AG04449 (cell line): ENCODE measurements around the gene HSD11B1L.
A peak's percentile ranks its signal among the peaks of the same experiment; 100 is the strongest.

Experiments used
- CTCF ChIA-PET: fragments of 350-600 bp; formaldehyde crosslinking; extraction: SDS; loops from one replicate; lab custom pipeline; 2021; ENCODE audit warnings: antibody characterized with exemption; lab: Yijun Ruan, JAX
- POLR2A ChIA-PET: fragments of 400-600, 350-600 bp; formaldehyde crosslinking; extraction: SDS; loops from one replicate; lab custom pipeline; 2020; ENCODE audit warnings: antibody characterized with exemption, inconsistent platforms; lab: Yijun Ruan, JAX
- DNase-seq: peaks from one replicate; pipeline ENCODE4 v3.0.0-alpha.2; 2010; ENCODE audit warnings: low read depth, low spot score
- H3K4me3 ChIP-seq: 2 replicates; pipeline ENCODE4 v1.5.1; 2011; ENCODE audit warnings: low read depth, mild to moderate bottlenecking, control low read depth, low read length
- TF ChIP-seq, protein P1 (sequence below): IDR thresholded peaks from one replicate; pipeline ENCODE4 v1.5.1; 2011; ENCODE audit warnings: mild to moderate bottlenecking, moderate library complexity, low read length, control low read depth, inconsistent platforms; ENCODE audit not compliant: insufficient read depth; ENCODE audit errors: missing control alignments

The HSD11B1L gene, protein sequence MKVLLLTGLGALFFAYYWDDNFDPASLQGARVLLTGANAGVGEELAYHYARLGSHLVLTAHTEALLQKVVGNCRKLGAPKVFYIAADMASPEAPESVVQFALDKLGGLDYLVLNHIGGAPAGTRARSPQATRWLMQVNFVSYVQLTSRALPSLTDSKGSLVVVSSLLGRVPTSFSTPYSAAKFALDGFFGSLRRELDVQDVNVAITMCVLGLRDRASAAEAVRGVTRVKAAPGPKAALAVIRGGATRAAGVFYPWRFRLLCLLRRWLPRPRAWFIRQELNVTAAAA

DNA sequence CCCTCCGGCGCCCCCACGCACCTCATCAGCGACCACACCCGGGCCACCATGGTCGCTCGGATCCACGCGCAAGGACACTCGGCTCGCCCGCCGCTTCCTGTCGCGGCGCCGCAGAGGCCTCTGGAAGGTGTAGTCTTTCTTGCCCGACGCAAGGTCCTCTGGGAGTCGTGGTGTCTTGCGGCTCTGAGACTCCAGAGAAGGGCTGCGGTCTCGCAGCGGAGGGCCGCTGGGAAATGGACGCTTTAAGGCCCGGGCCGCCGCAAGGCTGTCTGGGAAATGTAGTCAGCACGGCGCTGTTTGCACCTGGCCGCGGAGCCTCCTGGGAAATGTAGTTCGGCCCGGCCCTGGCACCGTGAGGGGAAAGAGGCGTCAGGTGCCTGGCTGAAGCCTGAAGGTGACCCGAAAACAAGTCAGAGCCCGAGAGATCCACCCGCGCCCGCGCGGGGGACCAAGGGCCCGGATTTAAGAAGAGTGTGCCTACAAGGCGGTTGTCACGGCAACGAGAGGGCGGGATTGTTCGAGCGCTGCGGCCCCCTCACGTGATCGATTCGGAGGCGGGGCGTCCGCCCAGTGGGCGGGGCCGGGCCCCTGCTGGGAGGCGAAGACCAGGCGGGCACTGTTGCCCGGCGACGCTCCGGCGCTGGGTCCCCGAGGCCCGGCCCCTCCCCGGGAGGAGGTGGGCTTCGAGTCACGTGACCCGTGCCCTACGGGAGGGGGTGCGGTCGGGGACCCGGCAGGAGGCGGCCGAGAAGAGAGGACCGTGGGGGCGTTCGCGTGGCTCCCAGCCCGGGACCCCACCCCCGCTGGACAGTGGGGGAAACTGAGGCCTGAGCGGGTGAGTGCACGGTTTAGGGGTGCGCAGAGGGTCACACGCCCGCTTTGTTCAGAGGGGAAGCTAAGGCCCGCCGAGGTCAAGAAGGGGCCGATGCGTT is at the start of gene HSD11B1L, which contains the start of gene MICOS13:
HSD11B1L (plus strand) TSS at position 591 of the 932 bp plus-strand sequence. CDS start 3,806 bp downstream, outside the sequence.
MICOS13 (minus strand) TSS at position 80 of the 932 bp plus-strand sequence; CDS start at position 50, 30 bp downstream.
- DNase-seq, result peak; percentile 91
- H3K4me3 ChIP-seq, result peak within 1 kb of the TSS; percentile 98
- TF ChIP-seq, protein P1, sequence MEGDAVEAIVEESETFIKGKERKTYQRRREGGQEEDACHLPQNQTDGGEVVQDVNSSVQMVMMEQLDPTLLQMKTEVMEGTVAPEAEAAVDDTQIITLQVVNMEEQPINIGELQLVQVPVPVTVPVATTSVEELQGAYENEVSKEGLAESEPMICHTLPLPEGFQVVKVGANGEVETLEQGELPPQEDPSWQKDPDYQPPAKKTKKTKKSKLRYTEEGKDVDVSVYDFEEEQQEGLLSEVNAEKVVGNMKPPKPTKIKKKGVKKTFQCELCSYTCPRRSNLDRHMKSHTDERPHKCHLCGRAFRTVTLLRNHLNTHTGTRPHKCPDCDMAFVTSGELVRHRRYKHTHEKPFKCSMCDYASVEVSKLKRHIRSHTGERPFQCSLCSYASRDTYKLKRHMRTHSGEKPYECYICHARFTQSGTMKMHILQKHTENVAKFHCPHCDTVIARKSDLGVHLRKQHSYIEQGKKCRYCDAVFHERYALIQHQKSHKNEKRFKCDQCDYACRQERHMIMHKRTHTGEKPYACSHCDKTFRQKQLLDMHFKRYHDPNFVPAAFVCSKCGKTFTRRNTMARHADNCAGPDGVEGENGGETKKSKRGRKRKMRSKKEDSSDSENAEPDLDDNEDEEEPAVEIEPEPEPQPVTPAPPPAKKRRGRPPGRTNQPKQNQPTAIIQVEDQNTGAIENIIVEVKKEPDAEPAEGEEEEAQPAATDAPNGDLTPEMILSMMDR, result no peak
- ChIA-PET CTCF (interaction anchor here (1.2 to 1.9 kb wide), 2 partner anchors 9 to 11 kb away, joined by 3 to 12 read pairs; partner anchors contain the start of gene RPL36), POLR2A (no interaction called here)

DNA sequence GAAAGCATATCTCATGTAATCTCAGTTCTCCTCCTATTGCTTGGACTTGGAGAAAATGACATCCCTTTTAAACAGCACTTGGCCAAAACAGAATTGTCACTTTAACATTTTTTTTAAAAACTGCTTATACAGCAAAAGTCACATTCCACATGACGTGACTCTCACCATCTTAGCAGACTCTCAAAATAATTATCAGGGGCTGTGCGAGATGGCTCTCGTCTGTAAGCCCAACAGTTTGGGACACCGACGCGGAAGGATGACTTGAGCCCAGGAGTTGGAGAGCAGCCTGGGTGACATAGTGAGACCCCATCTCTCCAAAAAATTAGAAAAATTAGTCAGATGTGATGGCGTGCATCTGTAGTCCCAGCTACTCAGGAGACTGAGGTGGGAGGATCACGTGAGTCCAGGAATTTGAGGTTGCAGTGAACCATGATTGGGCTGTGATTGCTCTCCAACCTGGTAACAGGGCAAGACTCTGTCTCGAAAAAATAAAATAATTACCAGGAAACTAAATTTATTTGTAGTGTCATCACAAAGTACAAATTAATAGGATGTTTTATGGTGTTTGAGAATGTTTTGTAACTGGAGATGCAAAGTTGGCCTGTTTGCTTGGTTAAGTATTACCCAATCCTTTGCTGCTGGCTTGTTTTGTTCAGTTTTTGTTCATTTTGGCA is 49.1 kb upstream of the HSD11B1L start:
- DNase-seq, result no peak
- CTCF ChIA-PET, result interaction anchor here (1.3 kb wide), 1 partner anchor 34 kb away, joined by 4 read pairs; no protein-coding TSS in a partner anchor
- TF ChIP-seq, protein P1, result no peak
- POLR2A ChIA-PET, result no interaction called here
- no peak overlapping the region for H3K4me3 ChIP-seq

DNA sequence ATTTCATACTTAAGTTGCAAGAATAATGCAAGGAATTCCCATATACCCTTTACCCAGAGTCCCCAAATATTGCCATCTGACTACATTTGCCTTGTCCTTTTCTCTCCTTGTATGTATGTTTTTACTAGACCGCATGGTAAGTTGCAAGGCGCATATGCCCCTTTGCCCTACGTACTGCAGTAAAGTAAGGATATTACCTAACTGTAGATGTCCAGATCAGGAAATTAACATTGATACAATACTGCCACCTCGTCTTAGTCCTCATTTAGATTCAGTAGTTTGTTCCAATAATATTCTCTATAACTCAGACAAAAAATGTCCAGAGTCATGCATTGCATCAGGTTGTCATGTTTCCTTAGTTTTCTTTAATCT is 48.6 kb upstream of the HSD11B1L start:
- TF ChIP-seq, protein P1, result no peak
- DNase-seq, result no peak
- CTCF ChIA-PET, result no interaction called here
- no peak overlapping the region for H3K4me3 ChIP-seq
- POLR2A ChIA-PET, result no interaction called here

DNA sequence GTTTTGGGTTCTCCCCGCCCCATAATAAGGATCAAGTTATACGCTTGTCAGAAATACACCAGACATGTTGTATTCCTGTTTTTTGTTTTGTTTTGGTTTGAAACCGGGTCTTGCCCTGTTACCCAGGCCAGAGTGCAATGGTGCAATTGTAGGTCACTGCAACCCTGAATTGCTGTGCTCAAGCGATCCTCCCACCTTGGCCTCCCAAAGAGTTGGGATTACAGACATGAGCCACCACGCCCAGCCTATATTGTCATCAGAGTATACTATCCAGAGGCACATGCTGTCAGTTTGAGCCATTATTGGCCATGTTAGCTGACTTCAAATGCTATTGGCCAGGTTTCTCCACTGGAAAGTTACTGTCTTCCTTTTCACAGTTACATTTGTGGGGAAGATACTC is 48.2 kb upstream of the HSD11B1L start:
- no peak overlapping the region for H3K4me3 ChIP-seq
- CTCF ChIA-PET, result no interaction called here
- TF ChIP-seq, protein P1, result no peak
- POLR2A ChIA-PET, result no interaction called here
- no peak for DNase-seq

DNA sequence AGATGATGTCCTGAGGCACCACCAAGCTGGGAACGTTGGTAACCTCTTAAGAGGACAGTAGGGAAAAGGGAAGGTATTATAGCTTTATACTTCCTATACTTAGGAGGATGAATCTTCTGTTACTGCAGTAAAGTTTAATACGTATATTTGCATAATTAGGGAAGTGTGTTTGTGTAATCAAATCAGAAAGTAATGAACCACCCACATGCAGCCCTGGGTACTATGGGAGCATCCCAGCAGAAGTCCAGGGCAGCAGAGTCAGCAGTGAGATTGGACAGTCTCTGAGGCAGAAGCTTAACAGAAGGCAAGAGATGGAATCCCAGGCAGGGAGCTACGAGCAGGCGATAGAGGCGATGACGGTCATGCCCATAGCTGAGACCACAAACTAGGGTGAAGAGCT is 45.4 kb upstream of the HSD11B1L start:
- no peak for DNase-seq
- CTCF ChIA-PET, result interaction anchor here (0.9 kb wide), 1 partner anchor 52 kb away, joined by 3 read pairs; no protein-coding TSS in a partner anchor
- no peak overlapping the region for H3K4me3 ChIP-seq
- POLR2A ChIA-PET, result interaction anchor here (1.5 kb wide), 1 partner anchor 12 kb away, joined by 3 read pairs; the partner anchor contains the start of gene SAFB
- TF ChIP-seq, protein P1, result no peak
